Measurements from ENCODE around the gene MEIKIN.

MEIKIN gene

GRCh38 chr5:131867524-131867923 is 77.9 kb downstream of the MEIKIN start:
- Histone ChIP-seq H2AFZ (ENCODE audit: low read length) (no peak overlapping the region), H3K4me3 (ENCODE audit: low read length) (no peak overlapping the region), H3K79me2 (ENCODE audit: low read length) (no peaks in the 10 kb centered on the region), H3K9ac (ENCODE audit: low read length) (no peak overlapping the region), H3K9me3 (replicated peaks; ENCODE audit: insufficient read depth, low read length) (0 out of 2 replicates have a peak, but pooled peaks cover 4% of the 10 kb centered on the region), H3K27me3 (replicated peaks; ENCODE audit: insufficient read depth, low read length) (no peaks in the 10 kb centered on the region), H4K20me1 (ENCODE audit: insufficient read depth, low read length) (no peaks in the 10 kb centered on the region), H3K9me2 (replicated peaks; ENCODE audit: insufficient read depth, low read length) (no peaks in the 10 kb centered on the region), H3K4me2 (ENCODE audit: low read depth, low read length) (no peak overlapping the region), H3K36me3 (replicated peaks; ENCODE audit: insufficient read depth, low read length) (no peaks in the 10 kb centered on the region), H3K27ac (ENCODE audit: low read length) (no peak overlapping the region), H3F3A (ENCODE audit: insufficient read depth, low read length) (no peaks in the 10 kb centered on the region), H3K4me1 (ENCODE audit: low read length) (no peaks in the 10 kb centered on the region)
- TF ChIP-seq EZH2 (optimal IDR thresholded peaks at IDR 0.05; ENCODE audit: low read depth, low read length) (no peak), EZH2phosphoT487 (IDR thresholded peaks at IDR 0.05; ENCODE audit: low read length) (no peak), CTCF (IDR thresholded peaks at IDR 0.05; ENCODE audit: low read length) (no peak)
- DNase-seq, result no peak

- no peaks in the 10 kb centered on the region for H4K20me1 ChIP-seq (ENCODE audit: insufficient read depth, low read length)
- H3F3A ChIP-seq (ENCODE audit: insufficient read depth, low read length), result no peaks in the 10 kb centered on the region
- H3K4me2 ChIP-seq (ENCODE audit: low read depth, low read length), result no peak overlapping the region
- H3K9ac ChIP-seq (ENCODE audit: low read length), result no peak overlapping the region
- H3K9me2 ChIP-seq (replicated peaks; ENCODE audit: insufficient read depth, low read length), result no peaks in the 10 kb centered on the region
- no peaks in the 10 kb centered on the region for H3K4me1 ChIP-seq (ENCODE audit: low read length)
- H3K27me3 ChIP-seq (replicated peaks; ENCODE audit: insufficient read depth, low read length), result no peaks in the 10 kb centered on the region
- H3K4me3 ChIP-seq (ENCODE audit: low read length), result no peak overlapping the region
- no peaks in the 10 kb centered on the region for H3K79me2 ChIP-seq (ENCODE audit: low read length)
- no peak overlapping the region for H2AFZ ChIP-seq (ENCODE audit: low read length)
- no peak overlapping the region for H3K27ac ChIP-seq (ENCODE audit: low read length)
- H3K36me3 ChIP-seq (replicated peaks; ENCODE audit: insufficient read depth, low read length), result no peaks in the 10 kb centered on the region
- TF ChIP-seq CTCF (IDR thresholded peaks at IDR 0.05; ENCODE audit: low read length) (no peak), EZH2phosphoT487 (IDR thresholded peaks at IDR 0.05; ENCODE audit: low read length) (no peak), EZH2 (optimal IDR thresholded peaks at IDR 0.05; ENCODE audit: low read depth, low read length) (no peak)
- no peak for DNase-seq
- 0 out of 2 replicates have a peak, but pooled peaks cover 4% of the 10 kb centered on the region for H3K9me3 ChIP-seq (replicated peaks; ENCODE audit: insufficient read depth, low read length)
These were observed 81.8 kb downstream of the MEIKIN start for GRCh38 chr5:131863700-131864099.

- Histone ChIP-seq H3K27ac (ENCODE audit: low read length) (no peak overlapping the region), H3K4me3 (ENCODE audit: low read length) (no peak overlapping the region), H3K36me3 (replicated peaks; ENCODE audit: insufficient read depth, low read length) (no peaks in the 10 kb centered on the region), H4K20me1 (ENCODE audit: insufficient read depth, low read length) (no peaks in the 10 kb centered on the region), H3K4me2 (ENCODE audit: low read depth, low read length) (no peak overlapping the region), H3K9me3 (replicated peaks; ENCODE audit: insufficient read depth, low read length) (no peaks in the 10 kb centered on the region), H3K4me1 (ENCODE audit: low read length) (peaks cover 17% of the 10 kb centered on the region), H3F3A (ENCODE audit: insufficient read depth, low read length) (peaks cover 4% of the 10 kb centered on the region; the same call in 1 of the 2 replicates), H3K9ac (ENCODE audit: low read length) (no peak overlapping the region), H3K27me3 (replicated peaks; ENCODE audit: insufficient read depth, low read length) (no peaks in the 10 kb centered on the region), H3K9me2 (replicated peaks; ENCODE audit: insufficient read depth, low read length) (no peaks in the 10 kb centered on the region), H2AFZ (ENCODE audit: low read length) (no peak overlapping the region), H3K79me2 (ENCODE audit: low read length) (no peaks in the 10 kb centered on the region)
- TF ChIP-seq CTCF (IDR thresholded peaks at IDR 0.05; ENCODE audit: low read length) (no peak), EZH2 (optimal IDR thresholded peaks at IDR 0.05; ENCODE audit: low read depth, low read length) (no peak), EZH2phosphoT487 (IDR thresholded peaks at IDR 0.05; ENCODE audit: low read length) (no peak)
- no peak for DNase-seq
These were observed 88.1 kb downstream of the MEIKIN start for GRCh38 chr5:131857388-131857787.

All from MM.1S (cell line).